ENCODE measurements around the gene PIM3.

The PIM3 gene

GRCh38 chr22:49964136-49965090 is 3.8 kb downstream of the PIM3 start:
- H3K9me3 ChIP-seq (ENCODE audit: control insufficient read depth, low read length): no peaks in the 10 kb centered on the region
- H3K27ac ChIP-seq: no peak overlapping the region
- H3K4me3 ChIP-seq (ENCODE audit: low read depth, low read length): no peak overlapping the region
- H2AFZ ChIP-seq: no peak overlapping the region
- no peak for TF ChIP-seq CTCF (IDR thresholded peaks at IDR 0.05)
- H3K27me3 ChIP-seq (ENCODE audit: control insufficient read depth, insufficient read depth, low read length): no peaks in the 10 kb centered on the region
- no peaks in the 10 kb centered on the region for H3K36me3 ChIP-seq (ENCODE audit: control insufficient read depth, insufficient read depth, low read length)
- H3K9ac ChIP-seq: no peak overlapping the region
- no peaks in the 10 kb centered on the region for H3K79me2 ChIP-seq
- no peak overlapping the region for H3K4me2 ChIP-seq (ENCODE audit: low read length)
- no peaks in the 10 kb centered on the region for H3K4me1 ChIP-seq

GRCh38 chr22:49965091-49966040 is 4.8 kb downstream of the PIM3 start:
- Histone ChIP-seq H3K79me2 (no peaks in the 10 kb centered on the region), H2AFZ (no peak overlapping the region), H3K36me3 (ENCODE audit: control insufficient read depth, insufficient read depth, low read length) (no peaks in the 10 kb centered on the region), H3K9ac (no peak overlapping the region), H3K27ac (no peak overlapping the region), H3K27me3 (ENCODE audit: control insufficient read depth, insufficient read depth, low read length) (no peaks in the 10 kb centered on the region), H3K4me2 (ENCODE audit: low read length) (no peak overlapping the region), H3K4me3 (ENCODE audit: low read depth, low read length) (no peak overlapping the region), H3K4me1 (peaks cover under 1% of the 10 kb centered on the region), H3K9me3 (ENCODE audit: control insufficient read depth, low read length) (no peaks in the 10 kb centered on the region)
- no peak for TF ChIP-seq CTCF (IDR thresholded peaks at IDR 0.05)

GRCh38 chr22:49966041-49966773 is 5.6 kb downstream of the PIM3 start:
- Histone ChIP-seq H3K9ac (no peak overlapping the region), H3K4me3 (ENCODE audit: low read depth, low read length) (no peak overlapping the region)

More at GRCh38 chr22:49966041-49966773, 5.6 kb downstream of the PIM3 start:
- H2AFZ ChIP-seq: no peak overlapping the region
- H3K79me2 ChIP-seq: no peaks in the 10 kb centered on the region
- TF ChIP-seq CTCF (IDR thresholded peaks at IDR 0.05): no peak
- no peaks in the 10 kb centered on the region for H3K27me3 ChIP-seq (ENCODE audit: control insufficient read depth, insufficient read depth, low read length)
- H3K36me3 ChIP-seq (ENCODE audit: control insufficient read depth, insufficient read depth, low read length): no peaks in the 10 kb centered on the region
- H3K4me1 ChIP-seq: peaks cover 3% of the 10 kb centered on the region
- no peaks in the 10 kb centered on the region for H3K9me3 ChIP-seq (ENCODE audit: control insufficient read depth, low read length)
- H3K27ac ChIP-seq: no peak overlapping the region
- H3K4me2 ChIP-seq (ENCODE audit: low read length): no peak overlapping the region

All from parathyroid adenoma (tissue), 2 donors.